ENCODE measurements around the gene HRH1.

HRH1 gene

DNA sequence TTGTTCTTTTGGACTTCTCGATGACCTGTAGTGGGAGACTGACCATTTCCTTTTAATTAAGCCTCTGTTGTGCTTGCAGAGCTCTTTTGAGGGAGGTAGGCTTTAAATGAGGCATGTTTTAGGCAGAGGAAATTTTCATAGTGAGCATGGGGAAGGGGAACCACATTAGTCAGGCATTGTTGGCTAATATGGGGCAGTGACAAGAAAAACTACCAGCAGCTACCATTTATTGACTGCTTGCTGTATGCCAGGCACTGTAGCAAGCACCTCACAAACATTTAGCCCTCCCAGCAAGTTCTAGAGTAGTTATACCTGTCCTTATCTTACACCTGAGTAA, 128.8 kb downstream of the HRH1 start:
- TF ChIP-seq, protein P1, sequence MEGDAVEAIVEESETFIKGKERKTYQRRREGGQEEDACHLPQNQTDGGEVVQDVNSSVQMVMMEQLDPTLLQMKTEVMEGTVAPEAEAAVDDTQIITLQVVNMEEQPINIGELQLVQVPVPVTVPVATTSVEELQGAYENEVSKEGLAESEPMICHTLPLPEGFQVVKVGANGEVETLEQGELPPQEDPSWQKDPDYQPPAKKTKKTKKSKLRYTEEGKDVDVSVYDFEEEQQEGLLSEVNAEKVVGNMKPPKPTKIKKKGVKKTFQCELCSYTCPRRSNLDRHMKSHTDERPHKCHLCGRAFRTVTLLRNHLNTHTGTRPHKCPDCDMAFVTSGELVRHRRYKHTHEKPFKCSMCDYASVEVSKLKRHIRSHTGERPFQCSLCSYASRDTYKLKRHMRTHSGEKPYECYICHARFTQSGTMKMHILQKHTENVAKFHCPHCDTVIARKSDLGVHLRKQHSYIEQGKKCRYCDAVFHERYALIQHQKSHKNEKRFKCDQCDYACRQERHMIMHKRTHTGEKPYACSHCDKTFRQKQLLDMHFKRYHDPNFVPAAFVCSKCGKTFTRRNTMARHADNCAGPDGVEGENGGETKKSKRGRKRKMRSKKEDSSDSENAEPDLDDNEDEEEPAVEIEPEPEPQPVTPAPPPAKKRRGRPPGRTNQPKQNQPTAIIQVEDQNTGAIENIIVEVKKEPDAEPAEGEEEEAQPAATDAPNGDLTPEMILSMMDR (IDR thresholded peaks at IDR 0.05; ENCODE audit: borderline replicate concordance, insufficient read depth, low read depth, low read length): no peak

GRCh38 chr3:11284011-11284410, 129.7 kb downstream of the HRH1 start:
- TF ChIP-seq, protein P1 (IDR thresholded peaks at IDR 0.05; ENCODE audit: borderline replicate concordance, insufficient read depth, low read depth, low read length): no peak
- no peak overlapping the region for H3K4me3 ChIP-seq (ENCODE audit: low read depth, low read length)

More for the DNA sequence above, 128.8 kb downstream of the HRH1 start:
- no peak overlapping the region for H3K4me3 ChIP-seq (ENCODE audit: low read depth, low read length)

GRCh38 chr3:11285471-11285870, 131.2 kb downstream of the HRH1 start:
- no peak overlapping the region for H3K4me3 ChIP-seq (ENCODE audit: low read depth, low read length)
- TF ChIP-seq, protein P1 (IDR thresholded peaks at IDR 0.05; ENCODE audit: borderline replicate concordance, insufficient read depth, low read depth, low read length): no peak

DNA sequence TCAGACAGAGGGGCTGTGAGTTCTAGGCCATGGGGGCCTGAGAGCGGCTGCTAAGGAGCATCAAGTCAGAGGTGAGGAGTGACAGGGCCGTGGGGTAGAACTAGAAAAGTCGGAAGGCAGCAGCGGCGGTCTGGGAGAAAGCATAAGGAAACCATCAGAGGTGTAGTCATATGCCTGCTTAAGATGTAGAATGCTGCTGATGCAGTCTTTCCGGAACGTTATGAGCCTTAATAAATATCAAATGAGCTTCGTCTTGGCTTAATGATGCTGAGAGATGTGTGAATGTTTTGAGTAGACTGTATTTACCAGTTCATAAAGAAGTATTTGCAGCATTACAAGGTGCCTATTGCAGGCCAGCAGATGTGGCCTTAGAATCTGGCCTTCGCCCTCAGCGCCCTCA, 133.1 kb downstream of the HRH1 start:
- TF ChIP-seq, protein P1 (IDR thresholded peaks at IDR 0.05; ENCODE audit: borderline replicate concordance, insufficient read depth, low read depth, low read length): no peak
- no peak overlapping the region for H3K4me3 ChIP-seq (ENCODE audit: low read depth, low read length)

DNA sequence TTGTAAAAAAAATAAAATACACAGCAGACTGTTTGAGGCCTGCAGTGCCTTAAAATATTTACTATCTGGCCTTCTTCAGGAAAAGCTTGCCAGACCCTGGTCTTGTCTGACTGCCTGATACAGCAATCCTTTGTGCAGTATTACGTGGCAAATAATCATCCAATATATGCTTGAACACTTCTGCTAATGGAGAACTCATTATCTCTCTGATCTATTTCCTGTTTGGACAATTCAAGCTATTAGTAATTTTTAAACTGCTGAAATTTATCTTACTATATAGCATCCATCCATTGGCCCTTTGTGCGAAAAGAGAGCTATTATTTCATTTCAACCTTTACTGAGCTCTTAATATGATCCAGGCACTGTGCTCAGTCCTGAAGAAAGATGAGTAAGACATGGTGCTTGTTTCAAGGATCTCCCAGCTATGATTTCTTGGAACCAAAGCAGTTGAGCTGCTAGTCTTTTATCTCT, 133.8 kb downstream of the HRH1 start:
- TF ChIP-seq, protein P1 (IDR thresholded peaks at IDR 0.05; ENCODE audit: borderline replicate concordance, insufficient read depth, low read depth, low read length): no peak
- no peak overlapping the region for H3K4me3 ChIP-seq (ENCODE audit: low read depth, low read length)

- TF ChIP-seq, protein P1 (IDR thresholded peaks at IDR 0.05; ENCODE audit: borderline replicate concordance, insufficient read depth, low read depth, low read length): no peak
- H3K4me3 ChIP-seq (ENCODE audit: low read depth, low read length): no peak overlapping the region
These were observed 134.7 kb downstream of the HRH1 start for GRCh38 chr3:11288786-11289637.

- no peak overlapping the region for H3K4me3 ChIP-seq (ENCODE audit: low read depth, low read length)
- TF ChIP-seq, protein P1 (IDR thresholded peaks at IDR 0.05; ENCODE audit: borderline replicate concordance, insufficient read depth, low read depth, low read length): no peak
These were observed 135.6 kb downstream of the HRH1 start for GRCh38 chr3:11289864-11290263.

Data from GM12875 (cell line).